Tibial nerve (tissue), 3 donors: ENCODE data around the gene CNTNAP5.

ENCODE experiments used
- POLR2A ChIP-seq, 2 donors: fragments of 450-650 bp; IDR thresholded peaks; one replicate each; pipeline ENCODE4 v1.6.1; 2017; ENCODE audit warnings: antibody characterized with exemption in 2 of 2, mild to moderate bottlenecking in 2 of 2, moderate library complexity in 2 of 2
- TF ChIP-seq, protein P1 (sequence below), 5 experiments: fragments of 200-600 bp in 3 of 5; fragments of 450-650 bp in 2 of 5; sonication (generic) in 3 of 5; IDR thresholded peaks; one replicate each; pipeline ENCODE4 v1.5.1; 2016 to 2019; ENCODE audit warnings: antibody characterized with exemption in 5 of 5, mild to moderate bottlenecking in 3 of 5, moderate library complexity in 2 of 5

DNA sequence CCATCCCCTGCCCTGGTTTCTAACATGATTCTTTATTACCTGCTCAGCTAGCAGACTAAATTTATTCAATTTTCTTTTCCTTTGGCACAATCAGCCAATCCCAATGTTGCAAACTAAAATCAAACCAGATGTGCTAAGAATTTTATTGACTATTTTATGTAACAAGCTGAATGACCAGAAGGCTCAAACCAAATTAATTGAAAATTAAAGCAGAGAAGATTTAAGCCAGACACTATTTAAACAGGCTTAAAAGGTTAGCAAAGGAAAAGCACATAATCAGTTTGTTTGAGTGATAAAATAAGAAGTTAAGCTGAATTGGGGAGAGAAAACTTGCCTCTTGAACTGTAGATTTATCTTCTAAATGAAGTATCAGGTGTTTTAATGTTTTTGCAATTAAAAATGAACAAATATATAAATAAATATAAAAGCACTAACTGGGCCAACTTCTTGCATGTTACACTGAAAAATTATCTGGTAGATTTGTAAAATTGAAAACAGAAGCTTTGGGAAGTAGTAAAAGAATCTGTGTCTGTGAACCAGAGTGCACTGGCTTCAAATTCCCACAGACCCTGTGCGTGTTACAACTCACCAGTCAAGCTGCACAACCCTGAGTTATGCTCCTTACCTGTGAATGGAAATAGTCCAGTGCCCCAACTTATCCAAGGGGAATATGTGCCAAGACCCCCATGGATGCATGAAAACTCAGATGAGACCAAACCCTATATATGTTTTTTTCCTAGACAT is 283.4 kb downstream of the CNTNAP5 start:
- TF ChIP-seq, protein P1, sequence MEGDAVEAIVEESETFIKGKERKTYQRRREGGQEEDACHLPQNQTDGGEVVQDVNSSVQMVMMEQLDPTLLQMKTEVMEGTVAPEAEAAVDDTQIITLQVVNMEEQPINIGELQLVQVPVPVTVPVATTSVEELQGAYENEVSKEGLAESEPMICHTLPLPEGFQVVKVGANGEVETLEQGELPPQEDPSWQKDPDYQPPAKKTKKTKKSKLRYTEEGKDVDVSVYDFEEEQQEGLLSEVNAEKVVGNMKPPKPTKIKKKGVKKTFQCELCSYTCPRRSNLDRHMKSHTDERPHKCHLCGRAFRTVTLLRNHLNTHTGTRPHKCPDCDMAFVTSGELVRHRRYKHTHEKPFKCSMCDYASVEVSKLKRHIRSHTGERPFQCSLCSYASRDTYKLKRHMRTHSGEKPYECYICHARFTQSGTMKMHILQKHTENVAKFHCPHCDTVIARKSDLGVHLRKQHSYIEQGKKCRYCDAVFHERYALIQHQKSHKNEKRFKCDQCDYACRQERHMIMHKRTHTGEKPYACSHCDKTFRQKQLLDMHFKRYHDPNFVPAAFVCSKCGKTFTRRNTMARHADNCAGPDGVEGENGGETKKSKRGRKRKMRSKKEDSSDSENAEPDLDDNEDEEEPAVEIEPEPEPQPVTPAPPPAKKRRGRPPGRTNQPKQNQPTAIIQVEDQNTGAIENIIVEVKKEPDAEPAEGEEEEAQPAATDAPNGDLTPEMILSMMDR (IDR thresholded peaks at IDR 0.05) = no peak
- no peak for TF ChIP-seq POLR2A (IDR thresholded peaks at IDR 0.05)
